ENCODE data around the gene SAYSD1. TPM values are rescaled to one million over a fixed set of nuclear protein-coding genes. Genes with fewer than 3 reads are reported as not detected.

SAYSD1 gene
- total RNA-seq, 2 donors from 2014 or later = 12.9 to 15.5 TPM

GRCh38 chr6:39152262-39152661 lies 37.3 kb upstream of the SAYSD1 start:
- DNase-seq = no peak
- Histone ChIP-seq H3K4me1 (no peaks in the 10 kb centered on the region), H3K27me3 (no peaks in the 10 kb centered on the region), H3K27ac (no peak overlapping the region), H3K9me3 (no peaks in the 10 kb centered on the region), H3K36me3 (no peaks in the 10 kb centered on the region), H3K9ac (ENCODE audit: low read depth in 2 of 2, low read length in 2 of 2) (no peak overlapping the region), H3K4me3 (no peak overlapping the region)
- intact Hi-C loops (cut with DNase I) = loop anchor here (10.0 kb wide), 1 partner anchor 177 kb away; no protein-coding TSS in a partner anchor
- no peak for TF ChIP-seq CTCF (IDR thresholded peaks at IDR 0.05)

GRCh38 chr6:39151211-39151610 lies 36.2 kb upstream of the SAYSD1 start:
- no peaks in the 10 kb centered on the region for H3K4me1 ChIP-seq
- H3K27me3 ChIP-seq = no peaks in the 10 kb centered on the region
- TF ChIP-seq CTCF (IDR thresholded peaks at IDR 0.05) = no peak
- intact Hi-C loops (cut with DNase I) = loop anchor here (10.0 kb wide), 1 partner anchor 176 kb away; no protein-coding TSS in a partner anchor
- no peak overlapping the region for H3K27ac ChIP-seq
- no peak overlapping the region for H3K4me3 ChIP-seq
- no peak overlapping the region for H3K9ac ChIP-seq (ENCODE audit: low read depth in 2 of 2, low read length in 2 of 2)
- no peaks in the 10 kb centered on the region for H3K9me3 ChIP-seq
- no peak for DNase-seq
- H3K36me3 ChIP-seq = no peaks in the 10 kb centered on the region

- Histone ChIP-seq H3K9ac (ENCODE audit: low read depth in 2 of 2, low read length in 2 of 2) (no peak overlapping the region), H3K36me3 (no peaks in the 10 kb centered on the region), H3K27me3 (no peaks in the 10 kb centered on the region), H3K4me3 (no peak overlapping the region), H3K4me1 (no peaks in the 10 kb centered on the region), H3K9me3 (no peaks in the 10 kb centered on the region), H3K27ac (no peak overlapping the region)
- TF ChIP-seq CTCF (IDR thresholded peaks at IDR 0.05) = no peak
- DNase-seq = no peak
- intact Hi-C loops (cut with DNase I) = no loop called here
Measured at GRCh38 chr6:39144481-39145173, 29.6 kb upstream of the SAYSD1 start.

- DNase-seq = no peak
- intact Hi-C loops (cut with DNase I) = no loop called here
- Histone ChIP-seq H3K4me1 (no peaks in the 10 kb centered on the region), H3K36me3 (no peaks in the 10 kb centered on the region), H3K27ac (no peak overlapping the region), H3K27me3 (no peaks in the 10 kb centered on the region), H3K4me3 (no peak overlapping the region), H3K9me3 (no peaks in the 10 kb centered on the region), H3K9ac (ENCODE audit: low read depth in 2 of 2, low read length in 2 of 2) (no peak overlapping the region)
- no peak for TF ChIP-seq CTCF (IDR thresholded peaks at IDR 0.05)
Measured at GRCh38 chr6:39143238-39143930, 28.4 kb upstream of the SAYSD1 start.

GRCh38 chr6:39140556-39141167 lies 25.7 kb upstream of the SAYSD1 start:
- intact Hi-C loops (cut with DNase I) = no loop called here
- H3K9ac ChIP-seq (ENCODE audit: low read depth in 2 of 2, low read length in 2 of 2) = no peak overlapping the region
- TF ChIP-seq CTCF (IDR thresholded peaks at IDR 0.05) = no peak
- no peak overlapping the region for H3K4me3 ChIP-seq
- no peaks in the 10 kb centered on the region for H3K27me3 ChIP-seq
- H3K9me3 ChIP-seq = no peaks in the 10 kb centered on the region
- H3K36me3 ChIP-seq = no peaks in the 10 kb centered on the region
- H3K27ac ChIP-seq = no peak overlapping the region
- no peak for DNase-seq
- H3K4me1 ChIP-seq = no peaks in the 10 kb centered on the region

Measured in colonic mucosa (tissue), 4 donors.